Neural cell (in vitro differentiated cells): ENCODE data around the gene GPBAR1. TPM values are rescaled to one million over a fixed set of nuclear protein-coding genes. Genes with fewer than 3 reads are reported as not detected.

Source experiments
- H2AFZ ChIP-seq: fragments of 200-600, 300-800 bp; sonication (generic), shearing (Covaris generic); 2 replicates; pipeline ENCODE4 v1.6.0; 2014; ENCODE audit warnings: low read depth, mild to moderate bottlenecking, antibody characterized with exemption, low read length, moderate library complexity
- H3F3A ChIP-seq: fragments of 200-600 bp; shearing (Covaris generic); 2 replicates; pipeline ENCODE4 v1.6.1; 2016; ENCODE audit warnings: mild to moderate bottlenecking, moderate library complexity, mixed read lengths, antibody characterized with exemption, low read length; ENCODE audit not compliant: insufficient read depth, poor library complexity, severe bottlenecking
- H3K27ac ChIP-seq: fragments of 200-600, 300-800 bp; sonication (generic), shearing (Covaris generic); 2 replicates; pipeline ENCODE4 v1.5.1; 2014; ENCODE audit warnings: mild to moderate bottlenecking, low read length, moderate library complexity
- H3K27me3 ChIP-seq: fragments of 300-800, 200-600 bp; sonication (generic), shearing (Covaris generic); 2 replicates; pipeline ENCODE4 v1.6.0; 2014; ENCODE audit warnings: mild to moderate bottlenecking, low read depth, low read length, moderate library complexity; ENCODE audit not compliant: insufficient read depth
- H3K36me3 ChIP-seq: fragments of 300-800, 200-600 bp; sonication (generic), shearing (Covaris generic); 2 replicates; pipeline ENCODE4 v1.5.1; 2014; ENCODE audit warnings: mild to moderate bottlenecking, antibody characterized with exemption, low read length, moderate library complexity; ENCODE audit not compliant: insufficient read depth
- H3K4me2 ChIP-seq: fragments of 300-800, 200-600 bp; sonication (generic), shearing (Covaris generic); 2 replicates; pipeline ENCODE4 v1.6.0; 2014; ENCODE audit warnings: mild to moderate bottlenecking, low read length
- H3K4me3 ChIP-seq: fragments of 300-800, 200-600 bp; sonication (generic), shearing (Covaris generic); 2 replicates; pipeline ENCODE4 v1.5.1; 2014; ENCODE audit warnings: mild to moderate bottlenecking, low read length, moderate library complexity
- H3K79me2 ChIP-seq: fragments of 200-600 bp; shearing (Covaris generic); replicated peaks from 2 replicates; pipeline ENCODE4 v1.6.0; 2014; ENCODE audit warnings: mild to moderate bottlenecking, low read length, moderate library complexity; ENCODE audit not compliant: insufficient read depth
- H3K9ac ChIP-seq: fragments of 300-800, 200-600 bp; sonication (generic), shearing (Covaris generic); 2 replicates; pipeline ENCODE4 v1.6.1; 2016; ENCODE audit warnings: mild to moderate bottlenecking, low read length, mixed read lengths
- H3K9me2 ChIP-seq: fragments of 200-600 bp; shearing (Covaris generic); 2 replicates; pipeline ENCODE4 v1.6.1; 2016; ENCODE audit warnings: mild to moderate bottlenecking, low read length, mixed read lengths; ENCODE audit not compliant: insufficient read depth
- H3K9me3 ChIP-seq: fragments of 200-600, 300-800 bp; sonication (generic), shearing (Covaris generic); 2 replicates; pipeline ENCODE4 v1.6.1; 2016; ENCODE audit warnings: mild to moderate bottlenecking, mixed run types, low read length, moderate library complexity, mixed read lengths
- H4K20me1 ChIP-seq: fragments of 200-600 bp; shearing (Covaris generic); 2 replicates; pipeline ENCODE4 v1.6.1; 2016; ENCODE audit warnings: mild to moderate bottlenecking, mixed run types; ENCODE audit not compliant: insufficient read depth
- CTCF ChIP-seq: fragments of 450-650 bp; IDR thresholded peaks from 2 replicates; pipeline ENCODE4 v1.5.1; 2014; ENCODE audit warnings: antibody characterized with exemption, mild to moderate bottlenecking, moderate library complexity; ENCODE audit not compliant: poor library complexity, severe bottlenecking
- EP300 ChIP-seq: fragments of 450-650 bp; conservative IDR thresholded peaks from 2 replicates; pipeline ENCODE4 v1.6.1; 2014; ENCODE audit warnings: antibody characterized with exemption, mild to moderate bottlenecking, moderate library complexity; ENCODE audit not compliant: poor library complexity, severe bottlenecking
- EZH2 ChIP-seq: fragments of 200-600, 300-800 bp; shearing (Covaris generic), sonication (generic); IDR thresholded peaks from 2 replicates; pipeline ENCODE4 v1.6.1; 2014; ENCODE audit warnings: antibody characterized with exemption, low read length, borderline replicate concordance, mild to moderate bottlenecking; ENCODE audit not compliant: insufficient read depth, poor library complexity, severe bottlenecking
- MXI1 ChIP-seq: fragments of 450-650 bp; conservative IDR thresholded peaks from 2 replicates; pipeline ENCODE4 v1.6.1; 2014; ENCODE audit warnings: antibody characterized with exemption, mild to moderate bottlenecking; ENCODE audit not compliant: poor library complexity, severe bottlenecking
- POLR2AphosphoS5 ChIP-seq: IDR thresholded peaks from 2 replicates; pipeline ENCODE4 v1.6.1; 2012
- RAD21 ChIP-seq: fragments of 450-650 bp; conservative IDR thresholded peaks from 2 replicates; pipeline ENCODE4 v1.6.1; 2014; ENCODE audit warnings: antibody characterized with exemption, mild to moderate bottlenecking, moderate library complexity
- REST ChIP-seq: IDR thresholded peaks from 2 replicates; pipeline ENCODE4 v1.6.1; 2012; ENCODE audit warnings: borderline replicate concordance
- SMC3 ChIP-seq: fragments of 450-650 bp; conservative IDR thresholded peaks from 2 replicates; pipeline ENCODE4 v1.6.1; 2014; ENCODE audit warnings: antibody characterized with exemption, mild to moderate bottlenecking, moderate library complexity; ENCODE audit not compliant: poor library complexity
- TAF1 ChIP-seq: IDR thresholded peaks from 2 replicates; pipeline ENCODE4 v1.6.1; 2012; ENCODE audit warnings: low read depth
- polyA plus RNA-seq: library from polyadenylated mRNA; depleted of rRNA; stranded (reverse); fragments of >200 nt; gene quantifications from 2 replicates; pipeline ENCODE4 v1.2.3, GENCODE V29; 2014

The GPBAR1 gene
- polyA plus RNA-seq, 1 donor from 2014 or later = not detected

- Histone ChIP-seq H3K79me2 (no peaks in the 10 kb centered on the region), H3K9ac (no peak overlapping the region), H3K27ac (no peak overlapping the region), H4K20me1 (no peaks in the 10 kb centered on the region), H3K36me3 (peaks cover 13% of the 10 kb centered on the region), H3K27me3 (no peaks in the 10 kb centered on the region), H3K4me2 (no peak overlapping the region), H3K9me3 (no peaks in the 10 kb centered on the region), H3F3A (no peaks in the 10 kb centered on the region), H2AFZ (no peak overlapping the region), H3K4me3 (no peak overlapping the region), H3K9me2 (no peaks in the 10 kb centered on the region)
- TF ChIP-seq MXI1 (no peak), SMC3 (no peak), EZH2 (no peak), CTCF (no peak), RAD21 (no peak), TAF1 (no peak), POLR2AphosphoS5 (no peak), REST (no peak), EP300 (no peak)
These were observed 8.1 kb upstream of the GPBAR1 start for GRCh38 chr2:218252509-218253231.

- no peaks in the 10 kb centered on the region for H3F3A ChIP-seq
- H3K27me3 ChIP-seq = no peaks in the 10 kb centered on the region
- H3K9me3 ChIP-seq = no peaks in the 10 kb centered on the region
- peaks cover 13% of the 10 kb centered on the region for H3K36me3 ChIP-seq
- no peak overlapping the region for H3K4me2 ChIP-seq
- H2AFZ ChIP-seq = no peak overlapping the region
- no peak overlapping the region for H3K27ac ChIP-seq
- H4K20me1 ChIP-seq = no peaks in the 10 kb centered on the region
- no peaks in the 10 kb centered on the region for H3K9me2 ChIP-seq
- H3K79me2 ChIP-seq = no peaks in the 10 kb centered on the region
- no peak overlapping the region for H3K4me3 ChIP-seq
- H3K9ac ChIP-seq = no peak overlapping the region
- TF ChIP-seq POLR2AphosphoS5 = no peak
- no peak for TF ChIP-seq EP300
- TF ChIP-seq REST = no peak
- TF ChIP-seq SMC3 = no peak
These were observed 7.6 kb upstream of the GPBAR1 start for GRCh38 chr2:218253232-218253625.
